ENCODE measurements around the gene RNF220. TPM values are rescaled to one million over a fixed set of nuclear protein-coding genes. Genes with fewer than 3 reads are reported as not detected.

The RNF220 gene
- polyA plus RNA-seq, 1 of the 3 experiments (the other 2 are of a cell fraction) = 83.7 TPM

GRCh38 chr1:44416408-44416807 lies 11.4 kb downstream of the RNF220 start:
- Histone ChIP-seq H3K9me2 (no peaks in the 10 kb centered on the region), H3K27me3 (ENCODE audit: insufficient read depth) (peaks cover 98% of the 10 kb centered on the region), H4K20me1 (ENCODE audit: insufficient read depth) (no peaks in the 10 kb centered on the region), H3K4me2 (no peak overlapping the region), H3K27ac (ENCODE audit: low read depth in 2 of 2, low read length in 1 of 2) (no peak overlapping the region), H3F3A (replicated peaks; ENCODE audit: insufficient read depth) (no peaks in the 10 kb centered on the region), H3K36me3 (replicated peaks in 1 of 2; ENCODE audit: control insufficient read depth in 1 of 2, insufficient read depth in 2 of 2, low read length in 1 of 2) (no peaks in the 10 kb centered on the region), H3K9me3 (no peaks in the 10 kb centered on the region), H2AFZ (ENCODE audit: low read depth) (no peak overlapping the region), H3K79me2 (ENCODE audit: insufficient read depth) (no peaks in the 10 kb centered on the region), H3K4me3 (ENCODE audit: low read depth in 2 of 2, low read length in 1 of 2) (no peak overlapping the region), H3K4me1 (ENCODE audit: control insufficient read depth in 1 of 2, insufficient read depth in 2 of 2, low read depth in 1 of 2, low read length in 1 of 2) (peaks cover 0 to 5% of the 10 kb centered on the region in 2 experiments; a peak in 1 of 4 replicates), H3K9ac (no peak overlapping the region)
- ChIA-PET POLR2A (no interaction called here), CTCF (no interaction called here)
- no peak for TF ChIP-seq NRF1 (IDR thresholded peaks at IDR 0.05; ENCODE audit: low read depth, low read length)
- no peak for TF ChIP-seq USF1 (IDR thresholded peaks at IDR 0.05; ENCODE audit: borderline replicate concordance, low read depth)
- TF ChIP-seq RXRA (IDR thresholded peaks at IDR 0.05; ENCODE audit: borderline replicate concordance, low read depth) = no peak
- TF ChIP-seq RAD21 (IDR thresholded peaks at IDR 0.05; ENCODE audit: low read length) = no peak
- no peak for TF ChIP-seq TEAD4 (IDR thresholded peaks at IDR 0.05; ENCODE audit: borderline replicate concordance, insufficient read depth)
- no peak for TF ChIP-seq FOXM1 (IDR thresholded peaks at IDR 0.05; ENCODE audit: low read depth)
- no peak for TF ChIP-seq CHD2 (IDR thresholded peaks at IDR 0.05; ENCODE audit: low read length, partially characterized antibody)
- TF ChIP-seq YY1 (IDR thresholded peaks at IDR 0.05; ENCODE audit: low read depth) = no peak
- no peak for TF ChIP-seq NFIC (IDR thresholded peaks at IDR 0.05; ENCODE audit: borderline replicate concordance)
- no peak for TF ChIP-seq EP300 (IDR thresholded peaks at IDR 0.05; ENCODE audit: borderline replicate concordance in 1 of 2, low read depth in 1 of 2, low read length in 1 of 2)
- no peak for TF ChIP-seq RFX5 (IDR thresholded peaks at IDR 0.05; ENCODE audit: low read length)
- TF ChIP-seq RCOR1 (IDR thresholded peaks at IDR 0.05; ENCODE audit: low read length) = no peak
- TF ChIP-seq, protein P1, sequence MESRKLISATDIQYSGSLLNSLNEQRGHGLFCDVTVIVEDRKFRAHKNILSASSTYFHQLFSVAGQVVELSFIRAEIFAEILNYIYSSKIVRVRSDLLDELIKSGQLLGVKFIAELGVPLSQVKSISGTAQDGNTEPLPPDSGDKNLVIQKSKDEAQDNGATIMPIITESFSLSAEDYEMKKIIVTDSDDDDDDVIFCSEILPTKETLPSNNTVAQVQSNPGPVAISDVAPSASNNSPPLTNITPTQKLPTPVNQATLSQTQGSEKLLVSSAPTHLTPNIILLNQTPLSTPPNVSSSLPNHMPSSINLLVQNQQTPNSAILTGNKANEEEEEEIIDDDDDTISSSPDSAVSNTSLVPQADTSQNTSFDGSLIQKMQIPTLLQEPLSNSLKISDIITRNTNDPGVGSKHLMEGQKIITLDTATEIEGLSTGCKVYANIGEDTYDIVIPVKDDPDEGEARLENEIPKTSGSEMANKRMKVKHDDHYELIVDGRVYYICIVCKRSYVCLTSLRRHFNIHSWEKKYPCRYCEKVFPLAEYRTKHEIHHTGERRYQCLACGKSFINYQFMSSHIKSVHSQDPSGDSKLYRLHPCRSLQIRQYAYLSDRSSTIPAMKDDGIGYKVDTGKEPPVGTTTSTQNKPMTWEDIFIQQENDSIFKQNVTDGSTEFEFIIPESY (IDR thresholded peaks at IDR 0.05; ENCODE audit: borderline replicate concordance, low read depth) = no peak
- no peak for TF ChIP-seq IRF3 (IDR thresholded peaks at IDR 0.05; ENCODE audit: low read depth, low read length)
- TF ChIP-seq SMC3 (IDR thresholded peaks at IDR 0.05; ENCODE audit: low read depth, low read length) = no peak
- TF ChIP-seq TCF12 (IDR thresholded peaks at IDR 0.05) = no peak
- no peak for TF ChIP-seq GABPA (IDR thresholded peaks at IDR 0.05; ENCODE audit: low read depth)
- no peak for TF ChIP-seq CTCF (IDR thresholded peaks at IDR 0.05)
- 30% methylated on average over 3 of the region's 7 CpGs for WGBS (ENCODE audit: low lambda C conversion rate)
- no peak for DNase-seq

Data from SK-N-SH (cell line).